Activated CD8-positive, alpha-beta memory T cell treated with anti-CD3 and anti-CD28 coated beads, Interleukin-2, amount 50 U/mL, for 1 hour (primary cell): ENCODE data around the gene IL1A.
"Not testable (repeated sequence)": the region's sequence is repeated elsewhere in the genome, so short reads cannot be mapped to it uniquely, and the experiment has no call there.

ENCODE experiments used
- DNase-seq: peaks from one replicate; pipeline ENCODE4 v3.0.0-alpha.2; 2020; ENCODE audit errors: extremely low read depth

Gene IL1A

GRCh38 chr2:112784199-112785189 is at the start of gene IL1A:
TSS of gene IL1A (minus strand) at chr2:112784493. CDS start at chr2:112783770, 723 bp downstream.
- DNase-seq = no peak

- no peak for DNase-seq
These were observed 49.7 kb upstream of the IL1A start for GRCh38 chr2:112833976-112834375.

GRCh38 chr2:112833639-112833931 is 49.3 kb upstream of the IL1A start:
- not testable (repeated sequence) for DNase-seq

- no peak for DNase-seq
These were observed 48.7 kb upstream of the IL1A start for GRCh38 chr2:112832841-112833638.

- no peak for DNase-seq
These were observed 47.9 kb upstream of the IL1A start for GRCh38 chr2:112831946-112832840.

- no peak for DNase-seq
These were observed 47.2 kb upstream of the IL1A start for GRCh38 chr2:112831513-112831845.

- no peak for DNase-seq
These were observed 46.6 kb upstream of the IL1A start for GRCh38 chr2:112830682-112831512.

GRCh38 chr2:112829961-112830681 is 45.8 kb upstream of the IL1A start:
- no peak for DNase-seq

- no peak for DNase-seq
These were observed 45.0 kb upstream of the IL1A start for GRCh38 chr2:112829101-112829960.

- no peak for DNase-seq
These were observed 44.0 kb upstream of the IL1A start for GRCh38 chr2:112828251-112828691.

- no peak for DNase-seq
These were observed 43.4 kb upstream of the IL1A start for GRCh38 chr2:112827604-112828185.

GRCh38 chr2:112827009-112827408 is 42.7 kb upstream of the IL1A start:
- no peak for DNase-seq

- no peak for DNase-seq
These were observed 41.4 kb upstream of the IL1A start for GRCh38 chr2:112825706-112826105.

GRCh38 chr2:112824694-112825085 is 40.4 kb upstream of the IL1A start:
- DNase-seq = no peak

- DNase-seq = no peak
These were observed 37.4 kb upstream of the IL1A start for GRCh38 chr2:112821682-112822081.

- no peak for DNase-seq
These were observed 36.8 kb upstream of the IL1A start for GRCh38 chr2:112821142-112821541.

- DNase-seq = no peak
These were observed 36.0 kb upstream of the IL1A start for GRCh38 chr2:112820343-112820742.

- DNase-seq = no peak
These were observed 34.8 kb upstream of the IL1A start for GRCh38 chr2:112819081-112819480.
